Left kidney (tissue), 2 donors: ENCODE results near the gene ACTC1. TPM values are rescaled to one million over a fixed set of nuclear protein-coding genes. Genes with fewer than 3 reads are reported as not detected.

ENCODE experiments used
- DNase-seq: peaks from one replicate; pipeline ENCODE4 v3.0.0-alpha.2; 2013
- polyA plus RNA-seq: library from polyadenylated mRNA; unstranded; fragments of 120-200 nt; gene quantifications from one replicate; pipeline ENCODE4 v1.2.1, GENCODE V29; 2013; ENCODE audit not compliant: insufficient read length

The ACTC1 gene
- polyA plus RNA-seq, 1 donor = 1.0 TPM

- no peak for DNase-seq
These were observed 34.4 kb downstream of the ACTC1 start for GRCh38 chr15:34760909-34761308.

- DNase-seq = no peak
These were observed 35.4 kb downstream of the ACTC1 start for GRCh38 chr15:34759992-34760391.

GRCh38 chr15:34759347-34759746 is 36.0 kb downstream of the ACTC1 start:
- DNase-seq = no peak

- no peak for DNase-seq
These were observed 38.1 kb downstream of the ACTC1 start for GRCh38 chr15:34757262-34757661.

- DNase-seq = no peak
These were observed 40.0 kb downstream of the ACTC1 start for GRCh38 chr15:34755419-34755773.

GRCh38 chr15:34754674-34755418 is 40.5 kb downstream of the ACTC1 start, which contains the start of gene GJD2:
TSS of gene GJD2 (minus strand) at chr15:34754998. CDS start at chr15:34754488, 510 bp downstream.
- DNase-seq = peak; percentile 13

- no peak for DNase-seq
These were observed 41.2 kb downstream of the ACTC1 start for GRCh38 chr15:34754171-34754601.

- DNase-seq = peak; percentile 83
These were observed 42.0 kb downstream of the ACTC1 start for GRCh38 chr15:34753236-34753894.

- no peak for DNase-seq
These were observed 45.7 kb downstream of the ACTC1 start for GRCh38 chr15:34749691-34750090.

Other genes with a start within 250 kb of the ACTC1 start
- gene GOLGA8B, start 211.9 kb downstream of the ACTC1 start, polyA plus RNA-seq = 221 TPM
- not detected for gene GJD2, start 40.6 kb downstream of the ACTC1 start, polyA plus RNA-seq
- 50.3 TPM for gene AQR, start 174.2 kb upstream of the ACTC1 start, polyA plus RNA-seq
- 82.0 TPM for gene ZNF770, start 192.7 kb upstream of the ACTC1 start, polyA plus RNA-seq